HepG2 (cell line): ENCODE results near the gene PRIMA1.

Source experiments
- BRCA1 ChIP-seq: sonication (generic); formaldehyde crosslinking; IDR thresholded peaks from 2 replicates; pipeline ENCODE4 v1.4.0; 2020; ENCODE audit warnings: missing genetic modification reagents
- HDAC6 ChIP-seq: fragments of 200-600 bp; sonication (generic); IDR thresholded peaks from 2 replicates; pipeline ENCODE4 v1.7.0; 2017; ENCODE audit warnings: mild to moderate bottlenecking, antibody characterized with exemption, low read length, low read depth
- JARID2 ChIP-seq: sonication (generic); formaldehyde crosslinking; IDR thresholded peaks from 2 replicates; pipeline ENCODE4 v1.8.1; 2023; ENCODE audit warnings: missing genetic modification reagents, inconsistent platforms; ENCODE audit not compliant: insufficient replicate concordance
- NFATC3 ChIP-seq: sonication (generic); formaldehyde crosslinking; IDR thresholded peaks from 2 replicates; pipeline ENCODE4 v1.5.1; 2020; ENCODE audit warnings: mild to moderate bottlenecking, missing genetic modification reagents
- POLR2A ChIP-seq, 2 experiments: IDR thresholded peaks; 2 replicates each; pipeline ENCODE4 v1.6.1; 2011; ENCODE audit warnings: low read depth in 2 of 2, low read length in 2 of 2, mild to moderate bottlenecking in 1 of 2, moderate library complexity in 1 of 2; ENCODE audit not compliant: insufficient read depth in 1 of 2
- POLR2AphosphoS5 ChIP-seq: IDR thresholded peaks from 2 replicates; pipeline ENCODE4 v1.6.1; 2012; ENCODE audit warnings: low read depth, low read length
- SRF ChIP-seq: IDR thresholded peaks from 2 replicates; pipeline ENCODE4 v1.6.1; 2011; ENCODE audit warnings: mild to moderate bottlenecking, low read depth, low read length, moderate library complexity
- ZBTB3 ChIP-seq: sonication (generic); formaldehyde crosslinking; IDR thresholded peaks from 2 replicates; pipeline ENCODE4 v1.4.0; 2020; ENCODE audit warnings: low read depth, mild to moderate bottlenecking, moderate library complexity, missing genetic modification reagents, borderline replicate concordance
- ZNF264 ChIP-seq: sonication (generic); formaldehyde crosslinking; IDR thresholded peaks from 2 replicates; pipeline ENCODE4 v1.4.0; 2020; ENCODE audit warnings: missing genetic modification reagents
- ZNF317 ChIP-seq: sonication (generic); formaldehyde crosslinking; IDR thresholded peaks from 2 replicates; pipeline ENCODE4 v1.5.0; 2020; ENCODE audit warnings: mild to moderate bottlenecking, missing genetic modification reagents
- ZNF343 ChIP-seq: sonication (generic); formaldehyde crosslinking; IDR thresholded peaks from 2 replicates; pipeline ENCODE4 v1.4.0; 2020; ENCODE audit warnings: mild to moderate bottlenecking, missing genetic modification reagents
- TF ChIP-seq, protein P1 (sequence below): sonication (generic); formaldehyde crosslinking; IDR thresholded peaks from 2 replicates; pipeline ENCODE4 v1.9.0; 2021; ENCODE audit warnings: missing genetic modification reagents, borderline replicate concordance
- TF ChIP-seq, protein P2 (sequence below): sonication (generic); formaldehyde crosslinking; IDR thresholded peaks from 2 replicates; pipeline ENCODE4 v1.5.0; 2020; ENCODE audit warnings: mild to moderate bottlenecking, missing genetic modification reagents, moderate library complexity

GRCh38 chr14:93708800-93709199 lies 79.5 kb downstream of the PRIMA1 start:
- TF ChIP-seq POLR2AphosphoS5, result no peak
- TF ChIP-seq BRCA1, result no peak
- TF ChIP-seq, protein P1, sequence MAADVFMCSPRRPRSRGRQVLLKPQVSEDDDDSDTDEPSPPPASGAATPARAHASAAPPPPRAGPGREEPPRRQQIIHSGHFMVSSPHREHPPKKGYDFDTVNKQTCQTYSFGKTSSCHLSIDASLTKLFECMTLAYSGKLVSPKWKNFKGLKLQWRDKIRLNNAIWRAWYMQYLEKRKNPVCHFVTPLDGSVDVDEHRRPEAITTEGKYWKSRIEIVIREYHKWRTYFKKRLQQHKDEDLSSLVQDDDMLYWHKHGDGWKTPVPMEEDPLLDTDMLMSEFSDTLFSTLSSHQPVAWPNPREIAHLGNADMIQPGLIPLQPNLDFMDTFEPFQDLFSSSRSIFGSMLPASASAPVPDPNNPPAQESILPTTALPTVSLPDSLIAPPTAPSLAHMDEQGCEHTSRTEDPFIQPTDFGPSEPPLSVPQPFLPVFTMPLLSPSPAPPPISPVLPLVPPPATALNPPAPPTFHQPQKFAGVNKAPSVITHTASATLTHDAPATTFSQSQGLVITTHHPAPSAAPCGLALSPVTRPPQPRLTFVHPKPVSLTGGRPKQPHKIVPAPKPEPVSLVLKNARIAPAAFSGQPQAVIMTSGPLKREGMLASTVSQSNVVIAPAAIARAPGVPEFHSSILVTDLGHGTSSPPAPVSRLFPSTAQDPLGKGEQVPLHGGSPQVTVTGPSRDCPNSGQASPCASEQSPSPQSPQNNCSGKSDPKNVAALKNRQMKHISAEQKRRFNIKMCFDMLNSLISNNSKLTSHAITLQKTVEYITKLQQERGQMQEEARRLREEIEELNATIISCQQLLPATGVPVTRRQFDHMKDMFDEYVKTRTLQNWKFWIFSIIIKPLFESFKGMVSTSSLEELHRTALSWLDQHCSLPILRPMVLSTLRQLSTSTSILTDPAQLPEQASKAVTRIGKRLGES, result no peak
- TF ChIP-seq HDAC6, result no peak
- TF ChIP-seq, protein P2, sequence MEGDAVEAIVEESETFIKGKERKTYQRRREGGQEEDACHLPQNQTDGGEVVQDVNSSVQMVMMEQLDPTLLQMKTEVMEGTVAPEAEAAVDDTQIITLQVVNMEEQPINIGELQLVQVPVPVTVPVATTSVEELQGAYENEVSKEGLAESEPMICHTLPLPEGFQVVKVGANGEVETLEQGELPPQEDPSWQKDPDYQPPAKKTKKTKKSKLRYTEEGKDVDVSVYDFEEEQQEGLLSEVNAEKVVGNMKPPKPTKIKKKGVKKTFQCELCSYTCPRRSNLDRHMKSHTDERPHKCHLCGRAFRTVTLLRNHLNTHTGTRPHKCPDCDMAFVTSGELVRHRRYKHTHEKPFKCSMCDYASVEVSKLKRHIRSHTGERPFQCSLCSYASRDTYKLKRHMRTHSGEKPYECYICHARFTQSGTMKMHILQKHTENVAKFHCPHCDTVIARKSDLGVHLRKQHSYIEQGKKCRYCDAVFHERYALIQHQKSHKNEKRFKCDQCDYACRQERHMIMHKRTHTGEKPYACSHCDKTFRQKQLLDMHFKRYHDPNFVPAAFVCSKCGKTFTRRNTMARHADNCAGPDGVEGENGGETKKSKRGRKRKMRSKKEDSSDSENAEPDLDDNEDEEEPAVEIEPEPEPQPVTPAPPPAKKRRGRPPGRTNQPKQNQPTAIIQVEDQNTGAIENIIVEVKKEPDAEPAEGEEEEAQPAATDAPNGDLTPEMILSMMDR (CRISPR knock-in tag), result no peak
- TF ChIP-seq ZNF317 (CRISPR knock-in tag), result no peak
- TF ChIP-seq SRF, result no peak
- no peak for TF ChIP-seq NFATC3
- no peak for TF ChIP-seq POLR2A (IDR thresholded peaks at IDR 0.05; ENCODE audit: insufficient read depth in 1 of 2, low read depth in 2 of 2, low read length in 2 of 2)
- TF ChIP-seq ZNF264 (CRISPR knock-in tag), result no peak
- TF ChIP-seq ZBTB3 (CRISPR knock-in tag), result no peak
- TF ChIP-seq ZNF343 (CRISPR knock-in tag), result no peak
- no peak for TF ChIP-seq JARID2 (CRISPR knock-in tag)
